Activated CD4-positive, CD25-positive, alpha-beta regulatory T cell treated with anti-CD3 and anti-CD28 coated beads, Interleukin-2, amount 50 U/mL, for 16 hours (primary cell): Measurements from ENCODE around the gene NTRK2.

Source experiments
- DNase-seq: peaks from one replicate; pipeline ENCODE4 v3.0.0-alpha.2; 2020; ENCODE audit warnings: low read depth, low spot score

The NTRK2 gene

GRCh38 chr9:85014292-85014691, 344.8 kb downstream of the NTRK2 start:
- DNase-seq: no peak

GRCh38 chr9:85016384-85017006, 347.0 kb downstream of the NTRK2 start:
- no peak for DNase-seq

DNA sequence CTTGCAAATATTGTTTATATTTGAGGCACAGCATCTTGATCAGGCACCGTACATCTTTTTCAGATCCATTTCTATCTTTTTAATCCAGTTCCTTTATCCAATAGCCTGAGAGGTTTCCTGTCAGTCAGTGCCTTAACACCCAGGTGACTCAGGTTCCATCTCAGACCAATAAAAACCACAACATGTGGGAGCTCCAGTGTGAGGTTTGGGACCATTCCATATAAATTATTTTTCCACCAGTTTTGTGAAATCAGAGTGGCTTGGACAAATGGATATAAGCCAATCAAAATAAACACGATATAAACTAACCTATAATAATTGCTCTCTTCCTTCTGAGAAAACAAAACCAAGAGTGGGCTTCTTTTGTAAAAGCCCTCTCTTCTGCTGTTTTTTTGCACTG, 351.3 kb downstream of the NTRK2 start:
- DNase-seq: no peak

DNA sequence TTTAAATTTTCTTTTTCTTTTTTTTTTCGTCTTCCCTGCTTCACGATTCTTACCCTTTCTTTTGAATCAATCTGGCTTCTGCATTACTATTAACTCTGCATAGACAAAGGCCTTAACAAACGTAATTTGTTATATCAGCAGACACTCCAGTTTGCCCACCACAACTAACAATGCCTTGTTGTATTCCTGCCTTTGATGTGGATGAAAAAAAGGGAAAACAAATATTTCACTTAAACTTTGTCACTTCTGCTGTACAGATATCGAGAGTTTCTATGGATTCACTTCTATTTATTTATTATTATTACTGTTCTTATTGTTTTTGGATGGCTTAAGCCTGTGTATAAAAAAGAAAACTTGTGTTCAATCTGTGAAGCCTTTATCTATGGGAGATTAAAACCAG, 352.2 kb downstream of the NTRK2 start:
- DNase-seq: no peak

DNA sequence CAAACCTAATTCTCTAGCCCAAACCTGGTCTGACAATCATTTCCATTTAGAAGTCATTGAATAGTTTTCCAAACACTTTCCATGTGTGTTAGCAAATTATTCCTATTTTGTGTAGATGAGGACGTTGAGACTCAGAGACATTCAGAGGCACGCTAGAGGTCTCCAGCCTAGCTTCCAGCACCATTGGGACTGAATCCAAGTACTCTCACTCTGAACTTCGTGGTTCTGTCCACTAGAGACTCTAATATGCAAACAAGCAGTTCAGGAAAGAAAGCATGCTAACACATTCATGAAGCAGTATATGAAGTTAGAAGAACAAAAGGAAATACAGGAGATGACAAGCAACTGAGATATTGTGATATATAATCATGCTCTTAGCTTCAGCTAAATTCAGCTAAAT, 354.8 kb downstream of the NTRK2 start:
- no peak for DNase-seq

DNA sequence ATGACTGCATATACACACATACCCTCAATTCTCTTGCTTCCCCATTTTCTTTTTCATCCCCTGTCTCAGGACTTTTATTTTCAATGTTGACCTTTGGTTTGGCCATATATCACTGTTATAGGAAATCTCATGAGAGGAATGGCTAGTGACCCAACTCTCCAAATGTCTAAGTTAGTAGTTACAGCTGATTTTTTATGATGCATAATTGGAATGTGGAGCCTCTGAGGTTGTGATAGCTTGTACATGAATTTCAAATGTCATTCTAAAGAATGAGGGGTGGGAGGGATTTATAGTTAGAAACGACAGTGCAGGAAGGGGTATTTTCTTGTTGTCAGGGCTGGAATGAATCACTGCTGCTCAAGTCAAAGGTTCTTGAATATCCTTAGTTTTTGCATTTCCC, 356.1 kb downstream of the NTRK2 start:
- no peak for DNase-seq

- no peak for DNase-seq
Measured at GRCh38 chr9:85027870-85028269, 358.3 kb downstream of the NTRK2 start.

GRCh38 chr9:85030316-85030715, 360.8 kb downstream of the NTRK2 start:
- DNase-seq: no peak

GRCh38 chr9:85036496-85036895, 367.0 kb downstream of the NTRK2 start:
- DNase-seq: no peak

DNA sequence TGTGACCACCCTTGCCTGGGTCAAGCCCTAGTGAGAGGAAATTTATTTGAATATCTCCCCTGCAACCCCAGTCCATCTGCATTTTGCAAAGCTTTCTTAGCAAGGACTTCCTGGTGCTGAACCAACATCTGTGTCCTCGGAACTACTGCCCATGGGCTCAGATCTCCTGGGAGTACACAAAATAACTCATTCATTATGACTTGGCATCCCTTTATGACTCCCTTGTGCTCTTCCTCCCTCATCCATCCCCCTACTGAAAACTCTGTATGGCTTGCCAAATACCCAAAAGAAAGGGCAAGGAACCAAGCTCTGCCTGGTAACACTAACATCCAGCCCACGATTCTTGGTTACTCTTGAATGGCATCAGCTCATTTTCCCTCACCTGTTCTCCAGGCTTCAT, 368.5 kb downstream of the NTRK2 start:
- DNase-seq: no peak

DNA sequence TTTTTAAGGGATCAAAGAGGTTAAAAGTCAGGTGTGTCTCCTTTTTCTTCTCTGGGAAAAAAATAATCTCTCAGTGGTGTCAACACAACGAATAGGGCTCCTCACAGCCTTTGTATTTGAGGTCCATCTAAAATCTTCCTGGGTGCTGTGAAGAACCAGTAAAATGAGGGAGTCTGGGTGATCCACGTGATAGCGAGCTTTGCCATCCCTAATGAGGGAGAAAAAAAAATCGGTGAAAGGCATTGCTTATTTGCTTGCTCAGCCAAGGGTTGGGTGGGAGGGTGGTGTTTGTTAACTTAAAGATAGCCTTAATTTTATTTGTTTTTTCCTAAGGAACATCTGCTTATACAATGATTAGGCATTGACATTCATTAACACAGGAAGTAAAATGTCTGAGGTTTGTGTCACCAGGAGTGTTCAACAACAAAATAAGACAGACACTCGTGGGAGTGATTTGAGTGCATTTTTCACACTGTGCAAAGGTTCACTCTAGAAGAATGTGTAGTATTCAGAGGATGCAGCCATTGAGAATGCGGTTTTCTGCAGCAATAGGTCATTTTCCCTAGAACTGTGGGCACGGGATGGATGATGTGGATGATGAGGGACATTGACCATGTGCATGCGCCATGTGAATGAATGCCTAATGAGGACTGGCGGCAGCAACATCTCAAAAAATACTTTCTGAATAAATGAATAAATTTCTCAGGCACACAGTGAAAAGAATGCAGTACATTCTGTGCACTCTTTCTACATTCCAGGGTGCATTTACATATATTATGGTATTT, 369.5 kb downstream of the NTRK2 start:
- DNase-seq: no peak

DNA sequence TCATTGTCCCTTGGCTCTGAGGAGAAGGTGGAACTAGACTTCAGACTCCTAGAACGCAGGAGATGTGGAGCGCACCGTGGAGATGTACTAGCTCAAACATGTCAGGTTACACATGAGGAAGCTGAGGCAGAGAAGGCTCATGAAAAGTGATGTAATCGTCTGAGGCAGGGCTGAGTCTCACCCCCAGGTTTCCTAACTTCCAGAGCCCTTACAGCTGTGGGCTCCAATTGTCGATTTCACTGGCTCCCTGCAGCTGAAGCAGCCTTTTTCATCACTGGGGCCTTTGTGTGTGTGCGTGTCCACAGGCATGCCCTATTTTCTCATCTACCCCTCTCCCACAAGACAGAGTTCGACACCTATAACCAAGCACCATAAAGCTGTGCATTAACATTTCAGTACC, 370.6 kb downstream of the NTRK2 start:
- no peak for DNase-seq

DNA sequence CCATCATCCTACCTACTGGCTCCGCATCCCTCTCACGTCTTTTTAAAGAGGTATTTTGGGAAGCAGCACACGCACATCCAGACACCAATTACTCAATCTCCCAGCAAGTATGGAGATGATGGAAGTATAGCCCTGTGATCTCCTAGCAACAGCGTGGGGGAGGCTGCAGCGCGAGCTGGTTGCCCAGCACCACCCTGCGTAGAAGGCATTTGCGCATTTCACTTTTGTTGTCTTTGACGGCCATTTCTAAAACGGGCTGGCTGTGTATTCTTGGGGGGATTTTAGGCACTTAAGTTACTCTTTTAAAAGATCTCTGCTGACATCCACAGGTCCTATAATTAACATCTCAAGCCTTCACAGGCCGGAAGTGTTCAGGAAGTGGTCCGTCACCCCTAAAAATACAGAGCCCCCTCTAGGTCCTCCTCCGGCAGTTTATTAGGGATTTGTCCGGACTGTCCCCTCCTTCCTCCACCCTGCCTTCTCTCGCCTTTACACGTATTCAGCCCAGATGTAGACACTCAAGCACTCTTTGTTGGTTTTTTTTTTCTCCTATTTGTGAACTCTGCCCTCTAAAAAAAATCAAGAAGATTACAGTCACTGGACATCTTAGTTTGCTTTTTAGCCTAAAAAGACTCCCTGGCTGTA, 371.4 kb downstream of the NTRK2 start:
- no peak for DNase-seq

DNA sequence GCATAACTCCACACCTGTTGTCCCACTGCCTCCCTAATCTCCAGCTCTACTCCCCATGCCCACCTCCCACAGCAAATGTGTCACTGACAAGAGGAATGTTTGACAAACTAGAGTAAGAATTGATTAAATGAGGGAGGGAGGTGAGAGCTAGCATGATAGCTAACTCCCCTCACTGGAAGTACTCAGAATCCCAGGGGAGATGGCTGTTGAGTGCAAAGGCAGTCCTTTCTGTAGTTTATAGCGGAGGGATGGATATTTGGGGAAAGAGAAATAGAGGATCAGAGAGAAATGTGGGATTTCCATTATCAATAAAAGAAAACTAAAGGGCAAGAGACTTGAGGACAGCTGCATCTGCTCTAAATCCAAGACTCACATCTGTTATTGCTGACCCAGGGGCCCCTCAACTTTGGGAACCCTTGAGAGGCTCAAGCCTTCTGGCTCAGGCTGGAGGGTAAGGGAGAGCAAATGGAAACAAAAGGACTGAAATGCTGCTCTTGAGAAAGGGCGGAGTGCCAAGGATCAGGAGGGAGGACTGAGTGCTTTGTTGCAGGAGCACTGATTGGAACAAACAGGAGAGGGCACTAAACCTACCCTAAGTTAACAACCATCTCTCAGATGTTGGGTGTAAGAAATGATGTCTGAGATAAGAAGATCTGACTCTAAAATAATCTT, 372.1 kb downstream of the NTRK2 start:
- DNase-seq: no peak

DNA sequence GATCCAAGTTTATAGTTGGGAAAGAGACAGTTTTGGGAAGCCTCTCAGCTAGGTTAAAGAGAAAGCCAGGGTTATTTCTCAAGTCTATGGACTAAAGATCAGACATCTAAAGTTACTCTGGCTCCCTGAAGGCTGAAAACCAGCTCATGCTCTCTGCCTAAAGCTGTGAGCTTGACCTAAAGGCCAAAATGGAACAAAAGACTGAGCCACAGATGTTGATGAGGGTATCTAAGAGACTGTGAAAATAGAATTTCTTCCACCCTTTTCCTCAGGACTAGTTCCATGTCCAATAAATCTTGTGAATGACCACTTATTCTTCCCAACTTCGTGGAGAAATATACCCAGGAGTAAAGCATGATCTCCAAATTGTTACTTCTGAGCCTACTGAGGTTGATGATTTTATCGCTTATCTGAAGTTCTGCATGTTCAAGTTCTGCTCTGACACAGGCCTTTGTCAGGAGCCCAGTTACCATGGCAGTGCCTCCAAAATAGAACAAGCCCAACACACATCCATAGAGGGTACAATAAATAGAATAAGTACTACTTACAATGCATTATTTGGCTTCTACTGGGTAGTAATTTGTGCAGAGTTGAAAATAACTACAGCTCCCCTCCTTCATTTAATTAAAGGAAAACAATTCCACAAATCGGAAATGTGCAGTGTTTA, 373.6 kb downstream of the NTRK2 start:
- DNase-seq: no peak

DNA sequence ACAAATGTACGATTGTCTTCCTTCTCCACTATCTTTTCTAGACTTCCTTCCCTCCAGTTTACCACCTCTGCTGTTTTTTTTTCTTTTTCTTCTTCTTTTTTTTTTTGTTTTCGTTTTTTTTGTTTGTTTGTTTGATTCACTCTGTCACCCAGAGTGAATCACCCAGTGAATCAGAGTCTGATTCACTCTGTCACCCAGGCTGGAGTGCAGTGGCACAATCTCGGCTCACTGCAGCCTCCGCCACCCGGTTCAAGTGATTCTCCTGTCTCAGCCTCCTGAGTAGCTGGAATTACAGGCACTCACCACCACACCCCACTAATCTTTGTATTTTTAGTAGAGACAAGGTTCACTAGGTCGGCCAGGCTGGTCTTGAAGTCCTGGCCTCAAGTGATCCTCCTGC, 375.7 kb downstream of the NTRK2 start:
- no peak for DNase-seq

DNA sequence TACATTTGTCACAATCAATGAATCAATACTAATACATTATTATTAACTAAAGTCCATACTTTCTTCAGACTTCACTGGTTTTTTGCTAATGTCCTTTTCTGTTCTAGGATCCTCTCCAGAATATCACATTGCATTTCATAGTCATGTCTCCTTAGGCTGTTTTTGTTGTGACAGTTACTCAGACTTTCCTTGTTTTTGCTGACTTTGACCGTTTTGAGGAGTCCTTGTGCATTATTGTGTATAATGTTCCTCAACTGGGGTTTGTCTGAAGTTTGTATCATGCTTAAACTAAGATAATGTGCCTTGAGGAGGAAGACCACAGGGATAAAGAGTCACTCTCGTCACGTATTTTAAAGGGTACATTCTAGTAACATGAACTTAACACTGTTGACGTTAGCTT, 376.9 kb downstream of the NTRK2 start:
- no peak for DNase-seq

- no peak for DNase-seq
Measured at GRCh38 chr9:85053206-85053786, 383.8 kb downstream of the NTRK2 start.

DNA sequence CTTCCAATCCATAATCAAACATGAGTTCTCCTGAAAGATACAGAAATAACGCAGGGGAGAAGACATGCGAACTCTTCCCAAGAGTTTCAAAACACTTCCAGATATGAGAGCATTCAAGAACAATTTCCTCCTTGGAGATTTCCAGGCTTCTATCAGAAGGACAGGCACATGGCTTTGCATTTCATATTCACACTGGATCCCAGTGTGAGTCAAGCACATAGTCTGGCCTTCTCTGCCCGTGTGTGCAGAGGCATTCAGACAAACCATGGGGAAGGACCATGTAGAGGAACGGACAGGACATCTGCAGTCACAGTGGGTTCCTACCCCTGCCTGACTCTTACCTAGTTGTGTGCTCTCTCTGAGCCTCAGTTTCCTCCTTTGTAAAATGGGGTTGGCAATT, 384.5 kb downstream of the NTRK2 start:
- DNase-seq: no peak

DNA sequence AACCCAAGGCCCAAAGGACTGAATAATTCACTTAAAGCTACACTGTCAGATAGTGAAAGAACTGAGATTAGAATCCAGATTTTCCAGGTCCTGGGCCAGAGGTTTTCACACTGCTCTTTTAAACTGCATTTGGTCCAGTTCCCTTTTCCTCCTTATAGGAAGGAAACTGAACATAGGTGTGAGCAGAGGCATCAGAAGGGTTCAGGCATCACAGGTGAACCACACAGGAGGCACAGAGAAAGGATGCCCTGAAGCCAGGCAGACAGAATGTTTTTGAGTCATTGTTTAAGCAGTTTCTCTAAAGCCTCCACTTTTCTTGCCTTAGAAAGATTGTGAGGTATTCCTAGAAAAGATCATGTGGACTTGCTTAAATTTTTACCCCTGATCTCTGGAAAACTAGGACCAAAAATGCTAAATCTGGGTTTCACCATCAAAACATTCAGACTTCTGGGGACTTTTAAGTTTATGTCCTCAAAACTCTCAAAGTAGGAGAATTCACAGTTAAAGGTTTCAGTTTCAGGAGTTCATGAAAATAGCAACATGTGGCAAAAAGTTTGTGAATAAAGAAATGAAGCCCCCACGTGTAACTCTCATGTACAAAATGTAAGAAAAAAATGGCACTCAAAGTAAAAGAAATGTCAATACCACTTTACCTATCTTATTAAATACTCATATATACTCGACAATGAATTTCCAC, 386.1 kb downstream of the NTRK2 start:
- no peak for DNase-seq

GRCh38 chr9:85056203-85056572, 386.7 kb downstream of the NTRK2 start:
- no peak for DNase-seq
